Middle frontal gyrus (tissue), 1 donor: ENCODE results near the gene PHC2.

Source experiments
- DNase-seq: peaks from one replicate; pipeline ENCODE4 v3.0.0-alpha.2; 2015; ENCODE audit warnings: low spot score; ENCODE audit errors: extremely low spot score

The PHC2 gene, protein sequence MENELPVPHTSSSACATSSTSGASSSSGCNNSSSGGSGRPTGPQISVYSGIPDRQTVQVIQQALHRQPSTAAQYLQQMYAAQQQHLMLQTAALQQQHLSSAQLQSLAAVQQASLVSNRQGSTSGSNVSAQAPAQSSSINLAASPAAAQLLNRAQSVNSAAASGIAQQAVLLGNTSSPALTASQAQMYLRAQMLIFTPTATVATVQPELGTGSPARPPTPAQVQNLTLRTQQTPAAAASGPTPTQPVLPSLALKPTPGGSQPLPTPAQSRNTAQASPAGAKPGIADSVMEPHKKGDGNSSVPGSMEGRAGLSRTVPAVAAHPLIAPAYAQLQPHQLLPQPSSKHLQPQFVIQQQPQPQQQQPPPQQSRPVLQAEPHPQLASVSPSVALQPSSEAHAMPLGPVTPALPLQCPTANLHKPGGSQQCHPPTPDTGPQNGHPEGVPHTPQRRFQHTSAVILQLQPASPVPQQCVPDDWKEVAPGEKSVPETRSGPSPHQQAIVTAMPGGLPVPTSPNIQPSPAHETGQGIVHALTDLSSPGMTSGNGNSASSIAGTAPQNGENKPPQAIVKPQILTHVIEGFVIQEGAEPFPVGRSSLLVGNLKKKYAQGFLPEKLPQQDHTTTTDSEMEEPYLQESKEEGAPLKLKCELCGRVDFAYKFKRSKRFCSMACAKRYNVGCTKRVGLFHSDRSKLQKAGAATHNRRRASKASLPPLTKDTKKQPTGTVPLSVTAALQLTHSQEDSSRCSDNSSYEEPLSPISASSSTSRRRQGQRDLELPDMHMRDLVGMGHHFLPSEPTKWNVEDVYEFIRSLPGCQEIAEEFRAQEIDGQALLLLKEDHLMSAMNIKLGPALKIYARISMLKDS

DNA sequence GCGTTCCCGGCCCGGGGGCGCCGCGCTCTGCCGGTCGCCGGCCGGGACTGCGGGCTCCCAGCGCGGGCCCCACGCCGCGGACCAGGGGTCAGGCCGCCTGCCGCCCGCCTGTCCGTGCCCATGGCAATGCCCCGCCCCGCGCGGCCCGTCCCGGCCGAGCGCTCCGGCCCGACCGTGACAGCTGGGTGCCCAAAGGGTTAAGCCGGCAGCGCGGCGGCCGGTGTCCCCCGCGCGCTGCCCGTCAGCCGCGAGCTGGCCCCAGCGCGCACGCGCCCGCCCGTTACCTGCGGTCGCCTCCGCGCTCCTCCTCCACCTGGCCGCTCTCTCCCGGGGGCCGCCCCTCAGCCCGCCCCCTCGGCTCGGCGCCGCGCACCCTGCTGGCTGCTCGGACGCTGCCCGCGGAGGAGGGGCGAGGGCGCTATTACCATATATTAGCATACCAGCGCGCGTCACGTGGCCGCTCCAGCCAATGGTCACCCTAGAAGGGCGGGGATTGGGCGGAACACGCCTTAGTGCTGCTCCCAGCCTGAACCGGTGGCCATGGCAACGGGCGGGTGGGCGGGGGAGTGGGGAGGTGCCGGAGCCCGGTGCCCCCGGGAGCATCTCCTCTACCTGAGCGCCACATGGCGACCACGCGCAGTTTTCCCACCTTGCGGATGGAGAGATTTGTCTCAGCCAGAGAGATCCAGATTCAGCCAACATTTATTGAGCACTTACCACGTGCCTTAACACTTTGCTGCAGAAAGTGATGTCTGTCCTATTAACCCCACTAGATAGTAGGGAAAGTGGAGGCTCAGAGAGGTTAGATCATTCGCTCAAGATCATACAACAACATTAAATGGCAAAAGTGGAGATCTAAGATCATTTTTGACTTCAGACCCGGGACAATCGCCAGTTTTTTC lies at the start of gene PHC2:
PHC2 (minus strand) TSS at position 404 of the 902 bp plus-strand sequence. CDS start 55,556 bp downstream, outside the sequence.
- peak; percentile 91 for DNase-seq

DNA sequence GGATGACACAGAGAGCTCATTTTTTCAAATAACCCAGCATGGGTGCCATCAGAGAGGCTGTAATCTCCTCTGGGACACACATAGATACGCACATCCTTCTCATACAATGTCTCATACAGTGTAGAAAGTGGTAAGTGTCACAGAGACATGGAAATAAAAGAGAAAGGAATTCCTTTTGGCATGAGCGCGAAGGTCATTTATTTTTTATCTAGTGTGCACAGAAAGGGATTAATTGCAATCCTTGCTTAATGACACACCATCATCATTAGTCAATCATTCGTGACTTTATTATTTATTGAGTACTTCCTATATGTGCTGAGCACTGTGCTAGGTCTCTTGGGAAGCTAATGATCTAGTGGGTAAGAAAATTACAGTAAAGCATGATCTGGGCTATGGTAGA lies 46.6 kb upstream of the PHC2 start:
- DNase-seq = no peak

DNA sequence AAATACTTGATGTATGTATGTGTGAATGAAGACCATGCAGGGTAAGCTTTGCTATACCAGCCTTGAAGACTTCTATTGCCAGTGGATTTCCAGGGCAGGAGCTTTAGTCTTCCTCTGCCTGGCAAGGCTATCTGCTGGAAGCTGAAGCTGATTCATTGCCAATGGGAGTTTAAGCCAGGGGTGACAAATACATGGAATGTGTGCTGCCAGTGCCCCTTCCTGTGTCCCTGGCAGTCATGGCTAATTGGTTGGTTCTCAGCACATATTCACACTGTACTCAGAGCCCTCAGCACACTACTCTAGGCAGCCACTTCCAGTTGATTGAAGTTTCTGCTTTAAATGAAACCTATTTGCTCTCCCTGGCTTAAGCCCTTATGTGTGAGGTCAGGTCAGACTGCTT lies 43.0 kb upstream of the PHC2 start:
- DNase-seq = no peak

DNA sequence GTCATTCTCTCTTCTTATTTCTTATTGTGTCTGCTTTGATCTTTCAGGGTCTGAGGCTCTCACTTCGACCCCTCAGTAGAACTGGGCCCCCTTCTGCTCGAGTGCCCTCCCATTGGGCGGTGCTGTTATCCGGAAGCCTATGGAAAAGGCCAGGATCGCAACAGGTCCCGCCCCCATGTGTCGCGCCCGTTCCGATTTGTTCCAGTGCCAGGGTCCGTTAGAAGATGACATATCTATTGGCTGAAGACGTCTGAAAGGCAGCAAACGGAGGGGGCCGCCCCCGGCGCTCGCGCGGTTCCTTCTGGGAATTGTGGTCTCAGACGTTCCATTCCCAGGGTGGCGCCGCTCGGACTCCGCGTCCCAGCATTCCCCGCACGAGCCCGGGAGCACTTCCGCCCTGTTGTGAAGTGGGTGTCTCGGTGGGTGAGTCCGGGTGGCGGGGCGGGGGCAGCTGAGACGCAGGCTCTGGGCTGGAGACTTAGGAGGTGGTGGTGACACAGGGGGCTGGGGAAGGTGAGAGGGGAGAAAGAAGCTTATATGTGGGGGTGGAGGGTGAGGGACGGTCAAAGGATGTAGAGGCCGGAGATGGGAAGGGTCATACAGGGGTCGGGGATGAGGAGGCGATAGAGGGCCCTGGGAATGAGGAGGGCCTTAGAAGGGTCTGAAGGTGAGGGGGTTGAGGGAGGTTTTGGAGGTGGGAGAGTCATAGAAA lies 41.5 kb upstream of the PHC2 start, which contains the start of gene ZSCAN20:
ZSCAN20 (plus strand) TSS at position 377 of the 712 bp plus-strand sequence. CDS start 6,644 bp downstream, outside the sequence.
- peak; percentile 98 for DNase-seq

DNA sequence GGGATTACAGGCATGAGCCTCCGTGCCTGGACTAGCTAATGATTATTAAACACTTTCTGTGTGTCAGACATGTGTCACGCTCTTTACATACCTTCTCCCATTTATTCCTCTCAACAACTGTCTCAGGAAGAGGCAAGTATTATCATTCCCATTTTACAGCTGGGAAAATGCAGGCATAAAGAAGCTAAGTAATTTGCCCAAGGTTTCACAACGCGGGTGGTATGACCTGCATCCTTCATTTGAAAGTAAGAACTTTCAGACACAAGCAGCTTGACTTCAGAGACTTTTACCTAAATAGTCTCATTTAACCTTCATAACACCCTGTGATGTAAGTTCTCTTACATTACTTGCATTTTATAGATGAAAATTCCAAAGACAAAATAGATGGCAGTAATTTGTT lies 40.5 kb upstream of the PHC2 start:
- no peak for DNase-seq

DNA sequence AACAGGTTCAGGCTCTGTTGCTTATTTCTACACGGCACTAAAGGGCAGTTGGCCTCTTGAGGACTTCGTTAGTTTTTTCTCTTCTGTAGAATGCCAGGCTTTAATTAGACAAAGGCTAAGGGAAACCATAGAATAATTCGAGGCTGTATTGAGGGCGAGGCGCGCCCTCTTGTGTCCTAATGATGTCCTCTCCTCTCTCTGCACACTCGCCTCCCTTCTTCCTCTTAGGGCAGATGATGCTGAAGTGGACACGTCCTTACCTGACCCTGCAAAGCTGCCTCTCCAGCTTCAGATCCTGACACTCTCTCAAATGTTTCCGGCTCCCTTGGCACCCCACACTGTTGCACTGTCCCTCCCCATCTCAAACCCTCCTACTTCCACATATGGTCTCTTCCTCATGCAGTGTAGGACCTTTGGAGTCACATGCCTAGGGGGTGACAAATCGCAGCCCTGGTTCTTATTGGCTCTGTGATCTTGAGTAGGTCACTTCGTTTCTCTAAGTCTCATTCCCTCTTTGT lies 39.7 kb upstream of the PHC2 start:
- peak; percentile 81 for DNase-seq

DNA sequence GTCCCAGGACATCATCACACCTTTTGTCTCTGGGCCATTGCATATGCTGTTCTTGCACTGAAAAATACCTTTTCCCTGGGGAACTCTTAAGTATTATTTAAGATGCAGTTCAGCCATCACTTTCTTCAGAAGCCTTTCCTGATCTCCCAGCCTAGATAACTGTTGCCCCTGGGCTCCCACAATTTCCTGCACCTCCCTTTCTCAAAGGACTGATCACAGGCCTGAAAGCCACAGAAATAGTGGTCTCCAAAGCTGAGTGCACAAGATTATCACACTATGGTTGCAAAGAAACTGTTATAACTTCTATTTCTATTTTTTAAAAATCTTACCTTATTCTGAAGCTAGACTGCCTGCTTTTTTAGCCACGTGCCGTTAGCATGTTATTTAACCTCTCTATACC lies 38.8 kb upstream of the PHC2 start:
- no peak for DNase-seq

DNA sequence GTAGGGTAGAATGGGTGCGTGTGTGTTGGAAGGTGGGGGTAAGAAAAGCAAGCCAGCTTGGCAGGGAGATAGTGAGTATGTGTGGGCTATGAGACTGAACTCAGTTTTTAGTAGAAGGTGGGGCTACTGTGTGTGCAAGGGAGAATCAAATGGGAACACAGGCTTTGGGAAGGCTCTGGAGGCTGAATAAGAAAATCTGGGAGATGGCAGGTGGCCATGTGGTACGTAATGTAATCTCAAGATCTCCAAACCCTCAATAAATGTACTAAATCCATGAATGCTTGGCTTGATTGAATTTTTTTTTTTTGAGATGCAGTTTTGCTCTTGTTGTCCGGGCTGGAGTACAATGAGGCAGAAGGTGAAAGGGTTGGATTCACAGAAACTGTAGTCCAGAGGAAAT lies 38.1 kb upstream of the PHC2 start:
- no peak for DNase-seq

DNA sequence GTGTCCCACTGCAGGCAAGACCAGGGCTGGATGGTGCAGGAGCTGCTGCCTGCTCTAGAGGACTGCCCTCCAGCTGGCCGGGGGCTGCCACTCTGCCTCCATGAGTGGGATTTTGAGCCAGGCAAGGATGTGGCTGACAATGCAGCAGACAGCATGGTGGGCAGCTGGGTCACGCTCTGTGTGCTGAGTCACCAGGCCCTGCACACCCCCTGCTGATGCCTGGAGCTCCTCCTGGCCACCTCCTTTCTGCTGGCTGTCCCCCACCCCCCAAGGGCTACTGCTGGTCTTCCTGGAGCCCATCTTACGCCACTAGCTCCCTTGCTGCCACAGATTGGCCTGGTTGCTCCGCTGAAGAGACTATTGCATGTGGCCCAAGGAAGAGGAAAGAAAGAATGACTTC lies 37.6 kb upstream of the PHC2 start:
- no peak for DNase-seq

DNA sequence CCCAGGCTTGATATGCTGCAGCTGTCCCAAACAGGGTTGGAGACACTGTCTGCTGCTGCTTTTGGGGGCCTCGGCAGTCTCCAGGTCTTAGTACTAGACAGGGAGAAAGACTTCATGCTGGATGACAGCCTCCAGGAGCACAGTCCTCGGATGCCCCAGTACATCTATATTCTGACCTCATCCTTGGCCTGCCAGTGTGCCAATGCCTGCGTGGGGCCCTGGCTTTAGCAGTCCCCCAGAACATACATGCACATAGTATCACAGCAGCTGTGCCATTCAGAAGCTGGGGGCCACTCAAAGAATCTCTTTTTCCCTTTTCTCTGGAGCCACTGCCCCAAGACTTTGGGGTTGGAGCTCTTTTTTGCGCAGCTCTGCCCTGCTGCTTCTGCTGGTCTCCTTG lies 37.1 kb upstream of the PHC2 start:
- no peak for DNase-seq

DNA sequence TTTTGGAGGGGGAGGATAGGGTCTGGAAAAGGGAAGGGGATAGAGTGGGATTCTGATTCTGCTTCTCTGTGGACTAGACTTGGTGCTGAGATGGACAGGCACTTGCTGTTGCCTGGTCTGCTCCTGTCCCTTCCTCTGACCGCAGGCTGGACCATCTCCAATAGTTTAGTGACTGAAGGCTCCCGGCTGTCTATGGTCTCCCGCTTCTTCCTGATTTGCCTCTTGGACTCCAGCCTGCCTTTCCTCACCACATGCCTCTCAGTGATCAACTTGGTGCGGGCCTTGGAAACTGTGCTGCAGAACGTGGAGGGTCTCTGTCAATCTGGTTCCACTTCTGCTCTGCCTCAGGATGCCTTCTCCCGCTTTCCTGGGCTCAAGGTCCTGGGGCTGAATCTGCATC lies 35.3 kb upstream of the PHC2 start:
- DNase-seq = no peak

DNA sequence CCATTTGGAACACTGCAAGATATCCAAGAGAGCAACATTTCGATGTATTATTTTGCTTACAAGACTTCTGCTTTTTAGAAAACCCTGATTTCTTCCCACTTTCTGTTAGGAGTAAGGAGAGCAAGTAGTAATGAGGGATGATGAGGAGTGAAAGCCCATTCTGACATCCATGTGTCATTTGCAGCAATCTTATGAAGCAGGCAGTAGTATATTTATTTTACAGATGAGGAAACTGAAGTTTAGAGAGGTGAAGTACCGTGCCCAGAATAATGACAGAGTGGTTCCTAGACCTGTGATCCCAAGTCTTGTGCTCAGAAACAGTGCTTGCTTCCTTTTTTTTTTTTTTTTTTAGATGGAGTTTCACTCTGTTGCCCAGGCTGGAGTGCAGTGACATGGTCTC lies 34.4 kb upstream of the PHC2 start:
- DNase-seq = no peak

DNA sequence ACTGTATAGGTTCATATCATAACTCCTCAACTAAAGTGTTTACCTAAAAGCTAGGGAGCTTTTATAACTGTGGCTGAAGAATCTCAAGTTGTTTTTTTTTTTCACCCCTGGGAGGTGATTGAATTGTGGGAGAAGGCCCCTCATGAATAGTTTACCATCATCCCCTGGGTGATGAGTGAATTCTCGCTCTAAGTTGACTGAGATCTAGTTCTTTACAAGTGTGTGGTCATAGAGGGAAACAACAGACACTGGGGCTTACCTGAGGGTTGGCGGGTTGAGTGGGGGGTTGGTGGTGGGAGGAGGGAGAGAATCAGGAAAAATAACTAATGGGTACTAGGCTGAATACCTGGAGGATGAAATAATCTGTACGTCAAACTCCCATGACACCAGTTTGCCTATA lies 33.7 kb upstream of the PHC2 start:
- DNase-seq = no peak

DNA sequence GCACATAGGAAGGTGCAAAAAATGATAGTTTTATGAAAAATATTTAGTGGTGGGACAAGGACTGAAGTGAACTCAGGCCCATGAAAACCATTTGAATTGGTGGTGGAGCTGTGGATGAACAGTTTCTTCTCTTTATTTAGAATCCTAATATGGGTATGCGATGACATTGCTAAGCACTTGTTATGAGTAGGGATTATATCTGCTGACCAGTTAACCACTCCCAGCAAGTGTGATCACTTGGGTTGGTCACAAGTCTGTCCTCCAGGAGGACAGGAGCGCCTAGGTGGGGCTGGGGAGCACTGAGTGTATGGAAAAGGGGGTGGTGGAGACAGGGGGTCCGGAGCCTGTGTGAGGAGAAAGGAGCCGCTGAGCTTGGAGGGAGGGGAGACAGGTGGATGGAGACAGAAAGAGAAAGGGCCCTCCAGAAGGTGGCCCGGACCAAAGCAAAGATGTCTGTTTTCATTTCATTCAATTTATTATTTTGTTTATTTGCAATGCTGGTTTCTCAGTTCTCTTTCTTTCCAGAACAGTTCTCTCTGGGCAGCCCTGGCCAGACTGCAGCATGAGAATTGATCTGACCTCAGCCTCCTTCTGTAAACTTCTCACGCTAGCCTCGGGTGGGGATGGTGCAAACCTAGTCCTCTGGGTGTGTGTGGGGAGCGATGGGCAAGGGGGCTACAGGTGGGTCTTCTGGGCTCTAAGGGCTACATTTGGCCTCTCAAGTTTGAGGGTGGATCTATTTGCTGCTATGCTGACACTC lies 31.7 kb upstream of the PHC2 start:
- no peak for DNase-seq

DNA sequence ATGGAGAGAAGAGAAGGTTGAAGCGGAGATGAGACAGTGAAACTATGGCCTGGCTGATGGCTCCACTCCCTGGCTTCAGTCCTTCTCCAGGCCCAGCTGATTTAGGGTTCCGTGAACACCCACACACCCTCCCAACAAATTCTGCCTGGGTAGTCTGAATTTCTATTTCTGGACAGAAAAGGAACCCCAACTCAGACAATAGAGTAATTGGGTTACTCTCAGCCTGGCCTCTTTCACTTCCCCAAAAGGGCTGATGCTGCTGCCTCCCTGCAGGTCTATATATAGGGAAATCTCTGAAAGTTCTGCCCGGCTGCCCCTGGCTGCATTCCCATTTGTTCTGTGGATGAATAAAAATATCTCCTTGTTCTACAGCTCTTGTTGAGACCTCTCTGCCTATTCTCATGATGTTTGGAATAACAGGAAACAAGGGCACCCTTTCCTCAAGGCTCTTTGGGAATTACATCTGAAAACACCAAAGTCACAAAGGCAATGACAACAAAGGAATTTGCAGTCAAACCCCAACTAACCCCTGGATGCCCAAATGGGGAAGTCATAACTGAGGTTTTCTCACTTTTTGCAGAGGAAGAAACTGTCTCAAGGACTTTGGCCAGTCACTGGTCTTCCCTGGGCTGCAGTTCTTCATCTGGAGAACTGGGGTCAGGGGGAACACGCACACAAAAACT lies 30.2 kb upstream of the PHC2 start:
- peak; percentile 18 for DNase-seq

DNA sequence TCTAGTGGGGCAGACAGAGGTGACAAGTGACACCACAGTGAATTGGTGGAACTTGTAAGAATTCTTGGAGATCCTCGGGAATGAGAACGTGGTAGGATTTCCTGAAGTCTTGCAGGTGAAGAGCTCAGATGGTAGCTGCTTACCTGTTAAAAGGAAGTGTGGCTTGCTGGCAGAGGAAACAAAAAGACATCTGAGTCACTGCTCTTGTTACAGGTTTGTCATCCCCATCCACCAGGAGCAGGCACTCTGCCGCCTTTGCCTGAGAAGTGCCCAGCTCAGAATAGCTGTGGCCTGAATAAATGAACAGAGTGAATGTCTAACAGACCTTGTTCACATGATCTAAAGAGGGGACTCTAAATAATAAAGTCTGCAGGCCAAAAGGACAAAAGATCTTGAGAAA lies 29.2 kb upstream of the PHC2 start:
- DNase-seq = no peak

DNA sequence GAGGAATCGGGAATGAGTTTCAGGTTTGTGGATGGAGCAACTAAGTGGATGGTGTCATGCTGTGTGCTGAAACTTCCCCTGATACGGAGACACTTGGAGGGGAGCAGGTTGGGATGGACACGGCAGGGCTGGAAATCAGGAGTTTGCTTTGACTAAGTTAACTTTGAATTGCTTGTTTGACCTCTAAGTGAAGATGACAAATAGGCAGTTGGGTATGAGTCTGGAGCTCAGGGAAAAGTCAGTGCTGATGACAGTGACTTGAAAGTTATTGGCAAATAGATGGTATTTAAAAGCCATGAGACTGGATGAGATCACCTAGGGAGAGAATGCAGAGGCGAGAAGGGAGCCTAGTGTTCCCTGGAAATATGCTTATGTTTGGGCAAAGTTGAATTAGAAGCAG lies 28.8 kb upstream of the PHC2 start:
- no peak for DNase-seq

DNA sequence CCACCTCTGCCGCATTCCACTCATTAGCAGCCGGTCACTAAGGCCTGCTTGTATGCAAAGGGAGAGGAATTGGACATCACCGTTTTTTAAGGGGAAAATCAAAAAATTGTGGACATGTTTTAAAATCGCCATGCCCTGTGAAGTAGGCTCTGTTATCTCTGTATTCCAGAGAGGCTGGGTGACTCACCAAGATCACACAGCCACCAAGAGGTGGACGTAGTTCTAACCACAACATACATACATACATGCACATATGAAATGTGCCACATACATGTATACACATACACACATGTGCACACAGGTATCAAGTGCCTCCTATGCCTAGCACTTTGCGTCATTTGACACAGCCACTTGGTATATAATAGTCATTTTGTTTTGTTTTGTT lies 25.6 kb upstream of the PHC2 start:
- DNase-seq = no peak
